Heart left ventricle (tissue), 13 donors: ENCODE data around the gene ACO1.

Experiments used
- POLR2A ChIP-seq, 2 donors: fragments of 450-650 bp; IDR thresholded peaks; one replicate each; pipeline ENCODE4 v1.6.1; 2017; ENCODE audit warnings: antibody characterized with exemption in 2 of 2, mild to moderate bottlenecking in 2 of 2, moderate library complexity in 2 of 2
- TF ChIP-seq, protein P1 (sequence below), 12 donors: fragments of 200-600 bp; sonication (generic) in 4 of 12; IDR thresholded peaks; one replicate each; pipeline versions ENCODE4 v1.5.0 to v1.8.0; 2018 to 2022; ENCODE audit warnings: antibody characterized with exemption in 12 of 12, mild to moderate bottlenecking in 5 of 12
- donor health status: ischemic (EF 13 %, LVEDD 7.1; RV severe dilation, severe dysfunction).
- donor health status: DM: no; HTN: yes; CAD: no.
- donor health status: DM: no; HTN: no; CAD: no.
- donor health status: ischemic (EF 25% LVEDD 6.9; RV normal size, moderate dysfunction).
- donor health status: ischemic (EF 25% LVEDD 5.7; RV mildly dilated, moderate dysfunction).
- donor health status: ischemic (EF 35%, LVEDD 5.7; RV mildly dilated, moderate dysfunction).
- donor health status: nonischemic (EF 11% LVEDD 7.7; RV severe dilation, severe dysfunction).
- donor health status: DM: yes; HTN: yes; CAD: no.
- donor health status: PGD.
- donor health status: ischemic (EF 29% LVEDD 5.4; RV normal size, mild dysfunction).
- donor health status: nonischemic (EF 23%, LVEDD 6.1; RV moderate dilation, normal function).

DNA sequence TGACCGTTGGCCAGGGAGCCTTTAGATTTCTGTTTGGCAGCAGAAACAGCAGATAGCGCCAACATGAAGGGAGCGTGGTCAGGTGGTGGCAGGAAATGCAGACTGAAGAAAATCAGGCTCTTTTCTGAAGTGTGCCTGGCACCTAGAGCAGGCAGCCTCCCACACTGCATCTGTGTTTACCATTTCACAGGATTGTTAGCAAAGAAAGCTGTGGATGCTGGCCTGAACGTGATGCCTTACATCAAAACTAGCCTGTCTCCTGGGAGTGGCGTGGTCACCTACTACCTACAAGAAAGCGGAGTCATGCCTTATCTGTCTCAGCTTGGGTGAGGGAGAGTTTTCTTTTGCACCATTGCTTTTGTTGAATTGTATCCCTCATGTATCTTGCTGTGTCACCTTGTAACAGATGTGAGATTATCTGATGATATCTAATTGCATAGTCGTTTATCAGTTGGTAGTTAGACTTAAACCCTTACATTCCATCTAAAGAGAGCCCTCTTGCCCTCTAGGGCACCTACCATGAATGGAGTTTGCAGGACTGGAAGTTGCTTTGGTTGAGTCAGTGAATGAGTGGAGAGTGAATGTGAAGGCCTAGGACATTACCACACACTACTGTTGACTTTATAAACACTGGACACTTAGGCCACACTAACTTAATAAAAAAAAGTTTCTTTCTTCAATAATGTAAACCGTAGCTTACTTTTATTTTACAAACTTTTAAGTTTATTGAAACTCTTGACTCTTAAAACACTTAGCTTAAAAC is 42.8 kb downstream of the ACO1 start:
- TF ChIP-seq, protein P1, sequence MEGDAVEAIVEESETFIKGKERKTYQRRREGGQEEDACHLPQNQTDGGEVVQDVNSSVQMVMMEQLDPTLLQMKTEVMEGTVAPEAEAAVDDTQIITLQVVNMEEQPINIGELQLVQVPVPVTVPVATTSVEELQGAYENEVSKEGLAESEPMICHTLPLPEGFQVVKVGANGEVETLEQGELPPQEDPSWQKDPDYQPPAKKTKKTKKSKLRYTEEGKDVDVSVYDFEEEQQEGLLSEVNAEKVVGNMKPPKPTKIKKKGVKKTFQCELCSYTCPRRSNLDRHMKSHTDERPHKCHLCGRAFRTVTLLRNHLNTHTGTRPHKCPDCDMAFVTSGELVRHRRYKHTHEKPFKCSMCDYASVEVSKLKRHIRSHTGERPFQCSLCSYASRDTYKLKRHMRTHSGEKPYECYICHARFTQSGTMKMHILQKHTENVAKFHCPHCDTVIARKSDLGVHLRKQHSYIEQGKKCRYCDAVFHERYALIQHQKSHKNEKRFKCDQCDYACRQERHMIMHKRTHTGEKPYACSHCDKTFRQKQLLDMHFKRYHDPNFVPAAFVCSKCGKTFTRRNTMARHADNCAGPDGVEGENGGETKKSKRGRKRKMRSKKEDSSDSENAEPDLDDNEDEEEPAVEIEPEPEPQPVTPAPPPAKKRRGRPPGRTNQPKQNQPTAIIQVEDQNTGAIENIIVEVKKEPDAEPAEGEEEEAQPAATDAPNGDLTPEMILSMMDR (IDR thresholded peaks at IDR 0.05), result no peak
- no peak for TF ChIP-seq POLR2A (IDR thresholded peaks at IDR 0.05)
